Measurements from ENCODE around the gene SKAP1. TPM values are rescaled to one million over a fixed set of nuclear protein-coding genes. Genes with fewer than 3 reads are reported as not detected.

The SKAP1 gene
- total RNA-seq, 1 donor from 2014 or later: 0.69 TPM

GRCh38 chr17:48093341-48094045, 336.5 kb downstream of the SKAP1 start:
- H3K27ac Mint-ChIP-seq: peak overlapping the region; percentile 78
- H3K4me1 Mint-ChIP-seq (ENCODE audit: low read depth): peaks cover 5% of the 10 kb centered on the region
- H3K27me3 Mint-ChIP-seq: no peaks in the 10 kb centered on the region
- H3K4me3 Mint-ChIP-seq (ENCODE audit: low read depth): no peak overlapping the region
- H3K9me3 Mint-ChIP-seq (ENCODE audit: low read depth): no peaks in the 10 kb centered on the region
- TF ChIP-seq CTCF (IDR thresholded peaks at IDR 0.05; ENCODE audit: unreplicated experiment): no peak
- H3K36me3 Mint-ChIP-seq (ENCODE audit: insufficient read depth): peaks cover 11% of the 10 kb centered on the region
- no peak for DNase-seq (ENCODE audit: low spot score, unreplicated experiment)

- Mint-ChIP-seq H3K36me3 (ENCODE audit: insufficient read depth) (peaks cover 3% of the 10 kb centered on the region), H3K9me3 (ENCODE audit: low read depth) (no peaks in the 10 kb centered on the region), H3K4me1 (ENCODE audit: low read depth) (peaks cover 8% of the 10 kb centered on the region), H3K4me3 (ENCODE audit: low read depth) (no peak overlapping the region), H3K27ac (no peak overlapping the region), H3K27me3 (no peaks in the 10 kb centered on the region)
- no peak for TF ChIP-seq CTCF (IDR thresholded peaks at IDR 0.05; ENCODE audit: unreplicated experiment)
- no peak for DNase-seq (ENCODE audit: low spot score, unreplicated experiment)
These were observed 345.1 kb downstream of the SKAP1 start for GRCh38 chr17:48084932-48085331.

Small RNA genes lying within 50 kb of the gene (microRNA-seq; reads per million reads assigned to microRNA genes)
- gene MIR1203 (ENCODE audit: borderline number of aligned reads, unreplicated experiment): not detected

Other genes with a start within 250 kb of the SKAP1 start
- 0.96 and 2.2 TPM in 2 replicates for gene HOXB1, start 100.8 kb upstream of the SKAP1 start, total RNA-seq
- 15.2 and 19.8 TPM in 2 replicates for gene HOXB2, start 114.9 kb upstream of the SKAP1 start, total RNA-seq
- 3.4 and 6.0 TPM in 2 replicates for gene HOXB4, start 148.1 kb upstream of the SKAP1 start, total RNA-seq
- gene HOXB3, start 160.0 kb upstream of the SKAP1 start, total RNA-seq: 19.4 and 32.1 TPM in 2 replicates
- gene HOXB5, start 163.6 kb upstream of the SKAP1 start, total RNA-seq: 2.1 and 5.6 TPM in 2 replicates
- gene HOXB6, start 174.8 kb upstream of the SKAP1 start, total RNA-seq: 0.96 and 3.1 TPM in 2 replicates
- 0.55 and 1.5 TPM in 2 replicates for gene HOXB7, start 180.8 kb upstream of the SKAP1 start, total RNA-seq
- 1.1 and 3.7 TPM in 2 replicates for gene HOXB8, start 185.1 kb upstream of the SKAP1 start, total RNA-seq
- 0.18 TPM in 1 of 2 replicates, not detected in the other for gene HOXB9, start 196.1 kb upstream of the SKAP1 start, total RNA-seq

Measured in progenitor cell of endocrine pancreas (in vitro differentiated cells).